Neutrophil (primary cell): ENCODE results near the gene CCDC57.
"Not testable (repeated sequence)": the region's sequence is repeated elsewhere in the genome, so short reads cannot be mapped to it uniquely, and the experiment has no call there.

Source experiments
- H3K27ac ChIP-seq: fragments of 200-600 bp; sonication (generic); 2 replicates; pipeline ENCODE4 v1.5.1; 2016; ENCODE audit warnings: mild to moderate bottlenecking, moderate library complexity
- H3K27me3 ChIP-seq: fragments of 200-600 bp; sonication (generic); 2 replicates; pipeline ENCODE4 v1.6.0; 2016; ENCODE audit warnings: mild to moderate bottlenecking
- H3K36me3 ChIP-seq: fragments of 200-600 bp; sonication (generic); 2 replicates; pipeline ENCODE4 v1.5.1; 2017
- H3K4me1 ChIP-seq, 2 experiments: fragments of 200-600 bp in 1 of 2; sonication (generic) in 1 of 2; 1 replicate in 1 of 2; 2 replicates in 1 of 2; pipeline versions ENCODE4 v1.5.1 to v1.6.1; 2013 to 2016; ENCODE audit warnings: low read depth in 1 of 2, low read length in 1 of 2, mild to moderate bottlenecking in 1 of 2, moderate library complexity in 1 of 2; ENCODE audit not compliant: control insufficient read depth in 1 of 2, insufficient read depth in 1 of 2
- H3K4me3 ChIP-seq, 2 experiments: fragments of 200-600 bp in 1 of 2; sonication (generic) in 1 of 2; 1 replicate in 1 of 2; 2 replicates in 1 of 2; pipeline ENCODE4 v1.5.1; 2013 to 2016; ENCODE audit warnings: low read depth in 1 of 2, low read length in 1 of 2, mild to moderate bottlenecking in 1 of 2, moderate library complexity in 1 of 2
- H3K9me3 ChIP-seq: fragments of 200-600 bp; sonication (generic); 2 replicates; pipeline ENCODE4 v1.5.1; 2016
- CTCF ChIP-seq: fragments of 200-600 bp; sonication (generic); IDR thresholded peaks from 2 replicates; pipeline ENCODE4 v1.5.1; 2016; ENCODE audit warnings: antibody characterized with exemption

The CCDC57 gene, protein sequence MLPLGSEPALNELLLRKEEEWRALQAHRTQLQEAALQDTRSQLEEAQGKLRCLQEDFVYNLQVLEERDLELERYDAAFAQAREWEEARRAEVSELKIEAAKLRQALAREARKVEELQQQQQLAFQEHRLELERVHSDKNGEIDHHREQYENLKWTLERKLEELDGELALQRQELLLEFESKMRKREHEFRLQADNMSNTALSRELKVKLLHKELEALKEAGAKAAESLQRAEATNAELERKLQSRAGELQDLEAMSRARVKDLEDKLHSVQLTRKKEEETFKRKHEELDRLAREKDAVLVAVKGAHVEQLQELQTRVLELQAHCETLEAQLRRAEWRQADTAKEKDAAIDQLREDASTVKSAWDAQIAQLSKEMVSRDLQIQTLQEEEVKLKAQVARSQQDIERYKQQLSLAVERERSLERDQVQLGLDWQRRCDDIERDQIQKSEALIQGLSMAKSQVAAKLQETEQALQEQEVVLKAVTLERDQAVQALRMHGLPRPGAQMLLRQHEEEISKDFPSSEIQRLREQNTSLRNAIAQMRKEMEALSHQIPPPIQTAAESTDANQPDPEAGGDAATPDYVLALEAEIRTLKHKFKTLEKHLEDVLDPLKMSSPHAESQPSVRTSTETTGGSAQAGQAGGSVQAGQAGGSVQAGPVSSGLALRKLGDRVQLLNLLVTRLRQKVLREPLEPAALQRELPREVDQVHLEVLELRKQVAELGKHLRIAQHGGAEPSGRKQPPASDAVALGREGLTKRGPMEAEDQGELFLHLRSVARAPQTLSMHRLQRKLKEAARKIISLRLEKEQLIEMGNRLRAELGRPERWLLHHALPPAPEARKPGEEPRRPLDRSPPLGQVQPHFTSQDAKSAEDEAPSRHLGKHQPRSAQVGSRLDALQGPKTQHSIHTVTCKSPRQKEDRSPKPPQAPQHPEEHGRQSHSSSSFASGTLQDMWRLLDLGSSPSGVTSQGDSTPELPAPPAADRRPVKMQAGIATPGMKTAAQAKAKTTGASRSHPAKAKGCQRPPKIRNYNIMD

GRCh38 chr17:82212331-82213250 lies at the start of gene CCDC57:
CCDC57 (minus strand) TSS chr17:82212842; CDS start chr17:82201944, 10,898 bp downstream.
- Histone ChIP-seq H3K4me1 (peaks cover 61 to 63% of the 10 kb centered on the region in 2 experiments), H3K27me3 (no peaks in the 10 kb centered on the region), H3K36me3 (no peaks in the 10 kb centered on the region), H3K9me3 (no peaks in the 10 kb centered on the region), H3K27ac (peak within 1 kb of the TSS; percentile 100), H3K4me3 (peak within 1 kb of the TSS; percentile 74 to 87)
- peak; percentile 83 for TF ChIP-seq CTCF

DNA sequence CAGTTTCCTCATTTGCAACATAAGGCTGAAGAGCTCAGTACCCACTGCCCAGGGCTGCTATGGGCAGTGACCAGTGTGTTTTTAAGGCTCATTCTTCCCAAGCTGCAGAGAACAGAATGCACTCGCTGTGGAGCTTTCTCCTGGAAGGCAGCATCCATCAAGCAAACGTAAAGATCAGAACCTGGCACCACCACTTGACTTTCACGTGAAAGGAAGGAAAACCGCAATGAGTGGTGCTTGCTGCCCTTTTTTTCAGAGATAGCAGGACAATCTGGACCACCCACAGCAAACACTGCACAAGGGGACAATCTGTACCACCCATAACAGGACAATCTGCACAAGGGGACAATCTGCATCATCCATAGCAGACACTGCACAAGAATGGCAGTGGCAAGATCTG lies 49.7 kb upstream of the CCDC57 start:
- peaks cover 5 to 8% of the 10 kb centered on the region in 2 experiments for H3K4me1 ChIP-seq
- no peaks in the 10 kb centered on the region for H3K9me3 ChIP-seq
- TF ChIP-seq CTCF: no peak
- H3K27me3 ChIP-seq: no peaks in the 10 kb centered on the region
- no peak overlapping the region for H3K4me3 ChIP-seq
- peaks cover 98% of the 10 kb centered on the region for H3K36me3 ChIP-seq
- peak overlapping the region; percentile 57 for H3K27ac ChIP-seq

DNA sequence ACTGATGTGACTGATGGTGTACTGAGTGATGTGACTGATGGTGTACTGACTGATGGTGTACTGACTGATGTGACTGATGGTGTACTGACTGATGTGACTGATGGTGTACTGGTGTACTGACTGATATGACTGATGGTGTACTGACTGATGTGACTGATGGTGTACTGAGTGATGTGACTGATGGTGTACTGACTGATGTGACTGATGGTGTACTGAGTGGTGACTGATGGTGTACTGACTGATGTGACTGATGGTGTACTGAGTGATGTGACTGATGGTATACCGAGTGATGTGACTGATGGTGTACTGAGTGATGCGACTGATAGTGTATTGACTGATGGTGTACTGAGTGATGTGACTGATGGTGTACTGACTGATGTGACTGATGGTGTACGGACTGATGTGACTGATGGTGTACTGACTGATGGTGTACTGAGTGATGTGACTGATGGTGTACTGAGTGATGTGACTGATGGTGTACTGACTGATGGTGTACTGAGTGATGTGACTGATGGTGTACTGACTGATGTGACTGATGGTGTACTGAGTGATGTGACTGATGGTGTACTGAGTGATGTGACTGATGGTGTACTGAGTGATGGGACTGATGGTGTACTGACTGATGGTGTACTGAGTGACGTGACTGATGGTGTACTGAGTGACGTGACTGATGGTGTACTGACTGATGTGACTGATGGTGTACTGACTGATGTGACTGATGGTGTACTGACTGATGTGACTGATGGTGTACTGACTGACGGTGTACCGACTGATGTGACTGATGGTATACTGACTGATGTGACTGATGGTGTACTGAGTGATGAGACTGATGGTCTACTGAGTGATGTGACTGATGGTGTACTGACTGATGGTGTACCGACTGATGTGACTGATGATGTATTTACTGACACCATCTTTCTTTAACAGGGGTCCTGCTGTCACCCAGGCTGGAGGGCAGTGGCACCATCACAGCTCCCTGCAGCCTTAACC lies 47.6 kb upstream of the CCDC57 start:
- Histone ChIP-seq H3K36me3 (peaks cover 97% of the 10 kb centered on the region), H3K27ac (peak overlapping the region; percentile 48)
- H3K4me3 ChIP-seq, H3K4me1 ChIP-seq, H3K9me3 ChIP-seq, H3K27me3 ChIP-seq: not testable (repeated sequence)

- Histone ChIP-seq H3K4me3 (no peak overlapping the region), H3K27ac (peak overlapping the region; percentile 48), H3K36me3 (peaks cover 97% of the 10 kb centered on the region), H3K4me1 (peaks cover 0 to 4% of the 10 kb centered on the region in 2 experiments), H3K27me3 (no peaks in the 10 kb centered on the region), H3K9me3 (no peaks in the 10 kb centered on the region)
- TF ChIP-seq CTCF: no peak
These were observed 45.9 kb upstream of the CCDC57 start for GRCh38 chr17:82258555-82258954.

DNA sequence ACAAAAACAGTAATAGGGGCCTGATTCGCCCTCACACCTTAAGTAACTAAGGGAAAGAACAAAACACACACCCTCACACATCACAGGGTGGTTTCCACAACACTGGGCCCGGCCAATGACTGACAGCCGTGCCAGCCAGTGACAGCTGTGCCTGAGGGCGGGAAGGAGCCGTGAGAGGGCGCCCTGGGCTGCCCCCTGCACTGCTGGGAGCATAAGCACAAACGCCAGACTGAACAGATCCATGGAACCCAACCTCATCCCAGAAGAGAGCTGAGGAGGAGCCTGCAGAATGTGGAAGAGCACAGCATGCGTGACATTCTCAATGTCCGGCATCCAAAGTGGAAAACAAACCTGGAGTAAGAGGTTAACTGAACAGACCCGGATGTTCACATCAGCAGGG lies 44.8 kb upstream of the CCDC57 start:
- H3K4me3 ChIP-seq: no peak overlapping the region
- no peaks in the 10 kb centered on the region for H3K27me3 ChIP-seq
- peaks cover 97% of the 10 kb centered on the region for H3K36me3 ChIP-seq
- no peak for TF ChIP-seq CTCF
- H3K4me1 ChIP-seq: peaks cover 0 to 4% of the 10 kb centered on the region in 2 experiments
- H3K9me3 ChIP-seq: no peaks in the 10 kb centered on the region
- peak overlapping the region; percentile 31 for H3K27ac ChIP-seq
